Activated CD4-positive, alpha-beta T cell treated with anti-CD3 and anti-CD28 coated beads, Interleukin-2, amount 10 ng/mL, durations not matched to agents 7 days and 5 days (primary cell): ENCODE measurements around the gene ARID4B. TPM values are rescaled to one million over a fixed set of nuclear protein-coding genes. Genes with fewer than 3 reads are reported as not detected.

Source experiments
- CTCF ChIA-PET: fragments of 350-600 bp; sonication (Branson Sonifier 250); formaldehyde crosslinking; loops from one replicate; lab custom pipeline; 2021; ENCODE audit warnings: antibody characterized with exemption; lab: Charles Lee
- POLR2A ChIA-PET: fragments of 350-600 bp; sonication (Branson Sonifier 250); formaldehyde crosslinking; loops from one replicate; lab custom pipeline; 2021; ENCODE audit warnings: antibody characterized with exemption; lab: Charles Lee
- DNase-seq: peaks from one replicate; pipeline ENCODE4 v3.0.0-alpha.2; 2020
- H3K27ac Mint-ChIP-seq: one replicate; pipeline ENCODE4 v1.8.0; 2021; ENCODE audit warnings: mild to moderate bottlenecking, moderate library complexity, mixed read lengths
- H3K27me3 Mint-ChIP-seq: one replicate; pipeline ENCODE4 v1.8.0; 2021; ENCODE audit warnings: mixed read lengths
- H3K36me3 Mint-ChIP-seq: one replicate; pipeline ENCODE4 v1.8.0; 2021; ENCODE audit warnings: low read depth, mixed read lengths
- H3K4me1 Mint-ChIP-seq: one replicate; pipeline ENCODE4 v1.8.0; 2021; ENCODE audit warnings: mixed read lengths
- H3K4me3 Mint-ChIP-seq: one replicate; pipeline ENCODE4 v1.8.0; 2021; ENCODE audit warnings: mild to moderate bottlenecking, moderate library complexity, mixed read lengths
- H3K9me3 Mint-ChIP-seq: one replicate; pipeline ENCODE4 v1.8.0; 2021; ENCODE audit warnings: mixed read lengths
- total RNA-seq, 2 experiments: library from RNA; stranded (reverse); gene quantifications; one replicate each; pipeline ENCODE4 v1.2.3, GENCODE V29; 2021

The ARID4B gene
- total RNA-seq, 2 experiments from 2014 or later, result 43.7 to 47.3 TPM

DNA sequence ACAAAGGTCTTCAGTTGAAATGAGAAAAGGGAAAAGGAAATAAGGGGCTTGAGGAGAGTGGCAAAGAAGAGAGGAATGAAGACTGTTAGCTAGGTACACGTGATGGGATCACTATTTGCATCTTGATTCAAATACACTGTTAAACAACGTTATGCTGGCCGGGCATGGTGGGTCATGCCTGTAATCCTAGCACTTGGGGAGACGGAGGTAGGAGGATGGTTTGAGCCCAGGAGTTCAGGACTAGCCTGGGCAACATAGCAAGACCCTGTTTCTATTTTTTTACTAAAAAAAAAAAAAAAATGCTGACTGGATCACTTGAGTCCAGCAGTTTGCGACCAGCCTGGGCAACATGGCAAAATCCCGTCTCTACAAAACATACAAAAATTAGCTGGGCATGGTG, 169.3 kb downstream of the ARID4B start:
- Mint-ChIP-seq H3K27ac (no peak overlapping the region), H3K4me1 (peaks cover 32% of the 10 kb centered on the region), H3K36me3 (peaks cover 33% of the 10 kb centered on the region), H3K27me3 (no peaks in the 10 kb centered on the region), H3K9me3 (no peaks in the 10 kb centered on the region), H3K4me3 (peak overlapping the region; percentile 22)
- ChIA-PET CTCF (interaction anchor here (0.7 to 1.2 kb wide), 3 partner anchors 19 to 38 kb away, joined by 3 to 5 read pairs (median 4); no protein-coding TSS in a partner anchor), POLR2A (interaction anchor here (0.6 kb wide), 2 partner anchors 56 to 289 kb away, joined by 3 read pairs; no protein-coding TSS in a partner anchor)
- no peak for DNase-seq

DNA sequence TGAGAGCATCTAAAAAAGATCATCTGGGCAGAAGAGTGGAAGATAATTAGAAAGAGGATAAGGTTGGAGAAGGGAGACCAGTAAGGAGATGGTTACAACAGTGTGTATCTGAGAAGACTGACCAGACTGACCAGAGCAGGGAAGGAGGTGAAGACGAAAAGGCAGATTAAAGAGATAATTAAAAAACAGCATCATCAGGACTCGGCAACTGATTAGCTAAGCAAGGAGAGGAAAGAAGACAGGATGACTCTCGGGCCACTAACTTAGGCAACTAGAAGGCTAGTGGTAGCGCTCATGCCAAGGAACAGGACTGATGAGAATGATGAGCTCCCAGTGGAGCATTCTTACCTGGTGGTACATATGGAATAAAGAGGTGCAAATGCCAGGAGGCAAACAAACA, 170.8 kb downstream of the ARID4B start:
- peaks cover 42% of the 10 kb centered on the region for H3K36me3 Mint-ChIP-seq
- H3K4me1 Mint-ChIP-seq, result peaks cover 33% of the 10 kb centered on the region
- ChIA-PET POLR2A (no interaction called here), CTCF (interaction anchor here (0.5 to 2.5 kb wide), 3 partner anchors 10 to 16 kb away, joined by 4 to 11 read pairs (median 5); no protein-coding TSS in a partner anchor)
- H3K27ac Mint-ChIP-seq, result no peak overlapping the region
- no peaks in the 10 kb centered on the region for H3K9me3 Mint-ChIP-seq
- H3K4me3 Mint-ChIP-seq, result no peak overlapping the region
- H3K27me3 Mint-ChIP-seq, result no peaks in the 10 kb centered on the region
- DNase-seq, result no peak

DNA sequence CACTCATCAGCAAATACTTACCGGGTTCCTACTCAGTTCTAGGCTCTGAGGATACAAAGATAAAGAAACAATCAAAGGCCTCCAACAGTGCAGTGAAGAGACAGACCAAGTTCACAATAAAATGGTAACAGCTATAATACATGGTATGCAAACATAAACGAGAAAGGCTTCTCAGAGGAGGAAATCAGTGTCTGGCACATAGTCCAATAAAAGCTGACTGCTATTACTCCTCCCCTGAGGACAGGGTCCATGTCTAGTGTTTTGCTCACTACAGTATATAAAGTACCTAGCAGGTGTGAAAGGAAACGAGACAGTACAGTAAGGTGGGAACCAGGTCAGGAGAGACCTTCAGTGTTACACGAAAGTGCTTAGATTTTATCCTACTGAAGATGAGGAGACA, 171.2 kb downstream of the ARID4B start:
- CTCF ChIA-PET, result interaction anchor here (1.3 to 2.5 kb wide), 3 partner anchors 10 to 259 kb away, joined by 5 to 11 read pairs (median 6); no protein-coding TSS in a partner anchor
- H3K36me3 Mint-ChIP-seq, result peaks cover 42% of the 10 kb centered on the region
- H3K4me1 Mint-ChIP-seq, result peaks cover 30% of the 10 kb centered on the region
- H3K4me3 Mint-ChIP-seq, result no peak overlapping the region
- DNase-seq, result no peak
- POLR2A ChIA-PET, result interaction anchor here (0.7 kb wide), 1 partner anchor 115 kb away, joined by 3 read pairs; no protein-coding TSS in a partner anchor
- H3K27me3 Mint-ChIP-seq, result no peaks in the 10 kb centered on the region
- no peaks in the 10 kb centered on the region for H3K9me3 Mint-ChIP-seq
- H3K27ac Mint-ChIP-seq, result no peak overlapping the region

DNA sequence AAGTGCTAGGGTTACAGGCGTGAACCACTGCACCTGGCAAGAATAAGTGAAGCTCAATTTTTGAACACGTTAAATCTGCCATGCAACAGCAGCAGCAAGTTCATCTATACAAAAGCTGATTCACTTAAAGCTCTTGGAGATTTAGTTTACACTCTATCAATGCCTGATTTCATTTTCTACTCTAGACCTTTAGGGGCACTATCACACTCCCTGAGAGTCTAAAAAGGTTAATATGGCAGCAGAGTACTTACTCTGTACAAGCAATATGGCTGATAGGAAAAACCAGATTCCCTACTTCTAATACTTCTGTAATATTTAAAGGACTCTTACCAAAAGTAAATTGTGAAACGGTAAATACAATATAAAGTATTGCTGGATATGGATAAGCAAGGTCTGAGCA, 171.7 kb downstream of the ARID4B start:
- H3K4me3 Mint-ChIP-seq, result no peak overlapping the region
- no peaks in the 10 kb centered on the region for H3K9me3 Mint-ChIP-seq
- H3K4me1 Mint-ChIP-seq, result peaks cover 29% of the 10 kb centered on the region
- DNase-seq, result no peak
- peaks cover 45% of the 10 kb centered on the region for H3K36me3 Mint-ChIP-seq
- ChIA-PET CTCF (interaction anchor here (1.3 to 2.5 kb wide), 3 partner anchors 10 to 260 kb away, joined by 5 to 11 read pairs (median 6); no protein-coding TSS in a partner anchor), POLR2A (interaction anchor here (0.7 kb wide), 1 partner anchor 115 kb away, joined by 3 read pairs; no protein-coding TSS in a partner anchor)
- H3K27me3 Mint-ChIP-seq, result no peaks in the 10 kb centered on the region
- H3K27ac Mint-ChIP-seq, result no peak overlapping the region

DNA sequence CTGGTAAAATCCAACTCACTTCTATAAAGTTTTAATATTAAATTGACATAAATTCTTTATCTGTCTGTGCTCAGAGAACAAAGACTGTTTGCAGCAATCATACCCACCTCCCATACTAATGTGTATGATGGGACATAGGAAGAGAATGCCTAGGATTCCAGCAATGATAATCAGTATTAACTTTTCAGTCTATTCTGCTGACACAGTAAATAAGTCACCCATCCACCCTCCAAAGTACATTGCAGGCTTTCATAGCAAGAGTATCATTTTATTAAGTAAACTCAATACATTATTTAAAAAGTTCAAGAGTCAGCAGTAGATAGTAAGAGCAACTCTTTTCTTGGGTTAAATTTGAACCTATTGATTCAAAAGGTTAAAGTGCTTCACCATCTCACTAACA, 175.7 kb downstream of the ARID4B start:
- H3K27ac Mint-ChIP-seq, result no peak overlapping the region
- ChIA-PET POLR2A (no interaction called here), CTCF (interaction anchor here (0.6 to 1.1 kb wide), 3 partner anchors 8 to 261 kb away, joined by 3 to 4 read pairs (median 4); partner anchors contain the start of gene RBM34)
- no peak for DNase-seq
- peaks cover 52% of the 10 kb centered on the region for H3K36me3 Mint-ChIP-seq
- H3K27me3 Mint-ChIP-seq, result no peaks in the 10 kb centered on the region
- H3K9me3 Mint-ChIP-seq, result no peaks in the 10 kb centered on the region
- H3K4me3 Mint-ChIP-seq, result no peak overlapping the region
- peaks cover 25% of the 10 kb centered on the region for H3K4me1 Mint-ChIP-seq

DNA sequence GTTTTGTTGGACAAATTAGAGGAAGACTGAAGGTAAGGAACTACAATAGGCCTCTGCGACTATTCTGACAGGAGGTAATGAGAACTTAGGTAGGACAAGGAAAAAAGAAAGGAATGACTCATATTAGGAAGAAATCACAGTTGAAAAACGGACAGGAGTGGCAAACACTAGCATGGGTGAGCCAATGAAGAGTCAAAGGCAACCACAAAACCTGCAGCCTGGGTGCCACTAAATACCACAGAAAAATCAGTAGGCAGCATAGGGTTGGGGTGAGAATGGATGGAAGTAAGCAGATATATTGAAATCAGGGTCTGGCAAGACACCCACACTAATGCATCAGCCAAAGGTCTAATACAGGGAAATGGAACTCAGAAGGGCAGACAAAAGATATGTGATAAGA, 176.9 kb downstream of the ARID4B start:
- Mint-ChIP-seq H3K36me3 (peaks cover 56% of the 10 kb centered on the region), H3K4me3 (no peak overlapping the region), H3K4me1 (peaks cover 25% of the 10 kb centered on the region), H3K27ac (peak overlapping the region; percentile 59), H3K9me3 (no peaks in the 10 kb centered on the region), H3K27me3 (no peaks in the 10 kb centered on the region)
- CTCF ChIA-PET, result no interaction called here
- POLR2A ChIA-PET, result no interaction called here
- DNase-seq, result no peak

DNA sequence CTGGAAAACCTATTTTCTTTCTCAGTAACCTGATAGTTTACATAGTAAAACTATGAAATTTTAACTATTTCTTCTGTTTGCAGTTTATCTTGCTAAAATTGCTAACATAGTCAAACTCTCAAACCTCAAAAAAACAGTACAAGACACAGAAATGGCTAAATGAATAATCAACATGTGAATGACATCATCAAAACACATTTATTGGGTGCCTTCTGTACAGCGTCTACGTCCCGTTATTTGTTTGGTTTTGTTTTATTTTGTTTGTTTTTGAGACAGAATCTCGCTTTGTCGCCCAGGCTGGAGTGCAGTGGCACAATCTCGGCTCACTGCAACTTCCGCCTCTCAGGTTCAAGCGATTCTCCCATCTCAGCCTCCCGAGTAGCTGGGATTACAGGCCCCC, 178.2 kb downstream of the ARID4B start:
- Mint-ChIP-seq H3K27me3 (no peaks in the 10 kb centered on the region), H3K9me3 (no peaks in the 10 kb centered on the region), H3K27ac (no peak overlapping the region), H3K36me3 (peaks cover 61% of the 10 kb centered on the region), H3K4me1 (peaks cover 24% of the 10 kb centered on the region), H3K4me3 (no peak overlapping the region)
- ChIA-PET CTCF (no interaction called here), POLR2A (no interaction called here)
- DNase-seq, result no peak

DNA sequence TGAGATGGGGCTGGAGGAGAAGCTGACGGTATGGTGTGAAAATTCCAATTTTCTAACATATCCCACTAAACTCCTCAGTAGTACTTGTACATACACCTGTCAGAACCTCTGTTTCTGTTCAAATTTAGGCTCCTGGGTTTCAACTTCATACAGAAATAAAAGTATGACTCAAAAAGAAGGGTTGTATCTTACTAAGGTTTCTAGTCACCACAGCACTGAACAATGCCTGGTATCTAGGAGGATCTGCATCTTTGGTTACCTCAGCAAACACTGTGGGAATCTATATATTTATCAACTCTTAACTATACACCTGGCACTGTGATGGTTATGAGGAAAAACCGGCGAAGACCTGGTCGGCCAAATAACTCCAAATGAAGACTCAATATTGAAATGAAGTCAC, 180.7 kb downstream of the ARID4B start:
- ChIA-PET POLR2A (no interaction called here), CTCF (interaction anchor here (2.6 kb wide), 2 partner anchors 9 to 13 kb away, joined by 8 to 11 read pairs; partner anchors contain the start of gene RBM34)
- H3K4me1 Mint-ChIP-seq, result peaks cover 17% of the 10 kb centered on the region
- H3K27me3 Mint-ChIP-seq, result no peaks in the 10 kb centered on the region
- H3K9me3 Mint-ChIP-seq, result no peaks in the 10 kb centered on the region
- H3K36me3 Mint-ChIP-seq, result peaks cover 58% of the 10 kb centered on the region
- H3K27ac Mint-ChIP-seq, result no peak overlapping the region
- no peak for DNase-seq
- no peak overlapping the region for H3K4me3 Mint-ChIP-seq

DNA sequence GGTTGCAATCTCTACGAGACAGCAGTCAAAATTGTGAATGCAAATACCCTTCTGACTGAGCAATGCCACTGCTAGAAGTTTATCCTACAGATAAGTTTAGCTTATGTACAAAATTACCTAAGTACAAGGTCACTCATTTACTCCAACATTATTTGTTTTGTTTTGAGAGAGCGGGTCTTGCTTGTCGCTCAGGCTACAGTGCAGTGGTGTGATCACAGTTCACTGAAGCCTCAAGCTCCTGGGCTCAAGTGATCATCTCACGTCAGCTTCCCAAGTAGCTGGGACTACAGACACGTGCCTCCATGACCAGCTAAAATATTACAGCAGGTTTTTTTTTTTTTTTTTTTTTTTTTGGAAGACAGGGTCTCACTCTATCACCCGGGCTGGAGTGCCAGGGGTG, 182.3 kb downstream of the ARID4B start:
- H3K27me3 Mint-ChIP-seq, result no peaks in the 10 kb centered on the region
- no peak for DNase-seq
- H3K36me3 Mint-ChIP-seq, result peaks cover 64% of the 10 kb centered on the region
- no peaks in the 10 kb centered on the region for H3K9me3 Mint-ChIP-seq
- H3K4me3 Mint-ChIP-seq, result no peak overlapping the region
- H3K27ac Mint-ChIP-seq, result no peak overlapping the region
- POLR2A ChIA-PET, result interaction anchor here (0.7 kb wide), 1 partner anchor 15 kb away, joined by 5 read pairs; no protein-coding TSS in a partner anchor
- peaks cover 8% of the 10 kb centered on the region for H3K4me1 Mint-ChIP-seq
- CTCF ChIA-PET, result interaction anchor here (0.6 to 2.6 kb wide), 5 partner anchors 11 to 283 kb away, joined by 4 to 11 read pairs (median 4); partner anchors contain the start of gene RBM34

DNA sequence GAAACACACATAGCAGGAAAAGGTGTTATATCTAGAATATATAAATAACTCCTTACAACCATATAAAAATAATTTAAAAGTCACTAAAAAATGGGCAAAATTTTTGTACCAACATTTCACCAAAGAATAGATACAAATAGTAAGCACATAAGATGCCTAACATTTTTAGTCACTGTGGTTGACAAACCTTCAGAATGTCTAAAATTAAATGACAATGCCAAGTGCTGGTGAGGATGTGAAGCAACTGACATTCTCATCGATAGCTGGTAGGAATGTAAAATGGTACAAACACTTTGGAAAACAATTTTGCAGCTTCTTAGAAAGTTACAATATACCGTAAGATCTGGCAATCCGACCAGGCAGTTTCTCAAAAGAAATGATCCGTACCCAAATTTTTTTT, 185.0 kb downstream of the ARID4B start:
- no peak overlapping the region for H3K4me3 Mint-ChIP-seq
- DNase-seq, result no peak
- ChIA-PET CTCF (interaction anchor here (0.9 to 1.0 kb wide), 2 partner anchors 10 to 54 kb away, joined by 3 read pairs; no protein-coding TSS in a partner anchor), POLR2A (no interaction called here)
- H3K27me3 Mint-ChIP-seq, result no peaks in the 10 kb centered on the region
- peaks cover 9% of the 10 kb centered on the region for H3K4me1 Mint-ChIP-seq
- H3K27ac Mint-ChIP-seq, result no peak overlapping the region
- H3K9me3 Mint-ChIP-seq, result no peaks in the 10 kb centered on the region
- peaks cover 71% of the 10 kb centered on the region for H3K36me3 Mint-ChIP-seq

DNA sequence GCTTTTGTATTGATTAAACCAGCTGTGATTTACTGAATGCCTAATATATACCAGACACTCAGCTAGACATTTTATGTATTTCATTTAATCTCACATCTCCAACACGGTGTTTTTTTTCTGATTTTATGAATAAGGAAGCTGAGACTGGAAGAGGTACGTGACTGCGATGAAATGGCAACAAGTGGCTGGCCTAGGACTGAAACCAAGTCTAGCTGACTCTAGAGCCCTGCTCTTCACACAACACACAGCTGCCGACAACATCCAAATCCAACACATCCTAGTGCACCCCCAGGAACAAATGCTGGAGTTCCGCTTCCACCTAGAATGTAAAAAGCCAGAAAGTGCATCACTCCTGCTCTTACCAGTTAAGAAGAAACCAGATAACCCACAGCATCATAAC, 188.7 kb downstream of the ARID4B start:
- Mint-ChIP-seq H3K27me3 (no peaks in the 10 kb centered on the region), H3K9me3 (no peaks in the 10 kb centered on the region), H3K36me3 (peaks cover 80% of the 10 kb centered on the region), H3K27ac (no peak overlapping the region), H3K4me1 (peaks cover 12% of the 10 kb centered on the region), H3K4me3 (no peak overlapping the region)
- ChIA-PET POLR2A (no interaction called here), CTCF (interaction anchor here (0.8 to 1.6 kb wide), 5 partner anchors 11 to 277 kb away, joined by 3 to 6 read pairs (median 4); partner anchors contain the start of genes RBM34 and TOMM20)
- DNase-seq, result no peak

DNA sequence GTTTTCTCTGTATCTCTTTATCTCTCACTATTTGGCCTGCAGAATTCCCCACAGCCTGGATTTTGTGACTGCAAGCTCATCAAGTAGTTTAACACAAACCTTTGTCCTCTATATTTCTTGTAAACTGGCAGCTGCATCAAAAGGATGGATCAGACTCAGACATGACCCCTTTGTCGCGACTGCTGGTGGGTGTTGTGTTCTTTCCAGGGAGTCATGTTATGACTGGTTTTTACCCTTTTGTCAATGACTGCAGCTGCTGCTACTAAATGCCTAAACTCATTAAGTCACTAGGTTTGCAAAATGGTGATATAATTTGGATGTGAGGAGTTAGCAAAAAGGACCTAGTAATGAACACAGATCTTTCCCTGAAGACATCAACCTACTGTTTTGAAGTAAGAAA, 189.2 kb downstream of the ARID4B start:
- peaks cover 81% of the 10 kb centered on the region for H3K36me3 Mint-ChIP-seq
- no peak overlapping the region for H3K27ac Mint-ChIP-seq
- no peak overlapping the region for H3K4me3 Mint-ChIP-seq
- H3K27me3 Mint-ChIP-seq, result no peaks in the 10 kb centered on the region
- DNase-seq, result no peak
- ChIA-PET POLR2A (no interaction called here), CTCF (interaction anchor here (0.8 to 1.6 kb wide), 3 partner anchors 8 to 278 kb away, joined by 3 to 5 read pairs (median 4); partner anchors contain the start of gene TOMM20)
- H3K4me1 Mint-ChIP-seq, result peaks cover 12% of the 10 kb centered on the region
- H3K9me3 Mint-ChIP-seq, result no peaks in the 10 kb centered on the region

DNA sequence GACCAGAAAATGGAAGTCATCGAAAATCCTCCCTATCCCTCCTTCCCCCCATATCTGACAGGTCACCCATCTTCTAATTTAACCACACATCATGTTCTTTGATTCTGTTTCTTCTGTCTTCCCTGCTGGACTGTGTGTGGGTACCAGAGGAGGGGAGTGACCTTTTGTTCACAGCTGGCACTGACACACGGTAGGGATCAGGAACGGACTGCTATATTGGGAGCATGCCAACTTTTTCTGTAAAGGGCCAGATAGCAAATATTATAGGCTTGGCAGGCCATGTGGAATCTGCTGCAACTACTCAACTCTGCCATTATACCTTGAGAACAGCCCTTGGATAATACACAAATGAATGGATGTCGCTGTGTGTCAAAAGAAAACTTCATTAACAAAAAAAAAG, 191.9 kb downstream of the ARID4B start:
- ChIA-PET POLR2A (no interaction called here), CTCF (interaction anchor here (0.6 to 1.5 kb wide), 4 partner anchors 14 to 268 kb away, joined by 3 to 4 read pairs (median 3); partner anchors contain the start of gene RBM34)
- Mint-ChIP-seq H3K27ac (no peak overlapping the region), H3K9me3 (no peaks in the 10 kb centered on the region), H3K4me3 (no peak overlapping the region), H3K4me1 (peaks cover 14% of the 10 kb centered on the region), H3K27me3 (no peaks in the 10 kb centered on the region), H3K36me3 (peaks cover 70% of the 10 kb centered on the region)
- no peak for DNase-seq
